ENCODE data around the gene FBXL20. TPM values are rescaled to one million over a fixed set of nuclear protein-coding genes. Genes with fewer than 3 reads are reported as not detected.

Gene FBXL20
- total and polyA plus RNA-seq, 4 donors = 1.6 to 8.4 (median 5.2) TPM

DNA sequence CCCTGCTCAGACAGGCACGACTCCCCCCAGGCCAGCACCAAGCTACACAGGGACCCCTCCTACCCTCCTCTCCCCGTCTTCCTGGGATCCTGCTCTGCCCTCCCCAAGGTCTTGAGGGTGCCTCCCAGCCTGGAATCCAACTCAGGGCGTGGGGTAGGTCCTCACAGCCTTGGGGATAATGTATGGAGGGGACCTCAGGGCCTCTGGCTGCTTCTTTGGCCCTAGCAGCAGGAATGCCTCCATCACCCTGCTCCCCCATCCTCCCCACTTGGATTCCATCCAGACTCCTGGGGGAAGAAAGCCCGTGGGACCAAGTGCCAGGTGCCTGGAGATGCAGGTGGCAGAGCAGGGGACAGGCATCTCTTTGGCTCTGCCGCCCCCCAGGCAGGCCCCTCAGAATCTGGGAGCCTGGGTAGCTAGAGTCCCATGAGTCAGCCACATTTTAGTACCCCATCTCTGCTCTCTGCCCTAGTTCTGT, 164.9 kb downstream of the FBXL20 start:
- TF ChIP-seq SP1 (IDR thresholded peaks at IDR 0.05) (no peak), FOXA2 (IDR thresholded peaks at IDR 0.05) (no peak), GABPA (IDR thresholded peaks at IDR 0.05 in 1 of 2, conservative IDR thresholded peaks at IDR 0.05 in 1 of 2) (no peak), RXRA (IDR thresholded peaks at IDR 0.05) (no peak), HNF4G (IDR thresholded peaks at IDR 0.05) (no peak), TAF1 (conservative IDR thresholded peaks at IDR 0.05) (no peak), YY1 (IDR thresholded peaks at IDR 0.05) (no peak), HNF4A (conservative IDR thresholded peaks at IDR 0.05) (no peak)
- TF ChIP-seq, protein P1, sequence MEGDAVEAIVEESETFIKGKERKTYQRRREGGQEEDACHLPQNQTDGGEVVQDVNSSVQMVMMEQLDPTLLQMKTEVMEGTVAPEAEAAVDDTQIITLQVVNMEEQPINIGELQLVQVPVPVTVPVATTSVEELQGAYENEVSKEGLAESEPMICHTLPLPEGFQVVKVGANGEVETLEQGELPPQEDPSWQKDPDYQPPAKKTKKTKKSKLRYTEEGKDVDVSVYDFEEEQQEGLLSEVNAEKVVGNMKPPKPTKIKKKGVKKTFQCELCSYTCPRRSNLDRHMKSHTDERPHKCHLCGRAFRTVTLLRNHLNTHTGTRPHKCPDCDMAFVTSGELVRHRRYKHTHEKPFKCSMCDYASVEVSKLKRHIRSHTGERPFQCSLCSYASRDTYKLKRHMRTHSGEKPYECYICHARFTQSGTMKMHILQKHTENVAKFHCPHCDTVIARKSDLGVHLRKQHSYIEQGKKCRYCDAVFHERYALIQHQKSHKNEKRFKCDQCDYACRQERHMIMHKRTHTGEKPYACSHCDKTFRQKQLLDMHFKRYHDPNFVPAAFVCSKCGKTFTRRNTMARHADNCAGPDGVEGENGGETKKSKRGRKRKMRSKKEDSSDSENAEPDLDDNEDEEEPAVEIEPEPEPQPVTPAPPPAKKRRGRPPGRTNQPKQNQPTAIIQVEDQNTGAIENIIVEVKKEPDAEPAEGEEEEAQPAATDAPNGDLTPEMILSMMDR (IDR thresholded peaks at IDR 0.05; ENCODE audit: low read depth, low read length, missing input control) = no peak
- TF ChIP-seq, protein P2, sequence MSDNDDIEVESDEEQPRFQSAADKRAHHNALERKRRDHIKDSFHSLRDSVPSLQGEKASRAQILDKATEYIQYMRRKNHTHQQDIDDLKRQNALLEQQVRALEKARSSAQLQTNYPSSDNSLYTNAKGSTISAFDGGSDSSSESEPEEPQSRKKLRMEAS (IDR thresholded peaks at IDR 0.05) = no peak
- TF ChIP-seq, protein P3, sequence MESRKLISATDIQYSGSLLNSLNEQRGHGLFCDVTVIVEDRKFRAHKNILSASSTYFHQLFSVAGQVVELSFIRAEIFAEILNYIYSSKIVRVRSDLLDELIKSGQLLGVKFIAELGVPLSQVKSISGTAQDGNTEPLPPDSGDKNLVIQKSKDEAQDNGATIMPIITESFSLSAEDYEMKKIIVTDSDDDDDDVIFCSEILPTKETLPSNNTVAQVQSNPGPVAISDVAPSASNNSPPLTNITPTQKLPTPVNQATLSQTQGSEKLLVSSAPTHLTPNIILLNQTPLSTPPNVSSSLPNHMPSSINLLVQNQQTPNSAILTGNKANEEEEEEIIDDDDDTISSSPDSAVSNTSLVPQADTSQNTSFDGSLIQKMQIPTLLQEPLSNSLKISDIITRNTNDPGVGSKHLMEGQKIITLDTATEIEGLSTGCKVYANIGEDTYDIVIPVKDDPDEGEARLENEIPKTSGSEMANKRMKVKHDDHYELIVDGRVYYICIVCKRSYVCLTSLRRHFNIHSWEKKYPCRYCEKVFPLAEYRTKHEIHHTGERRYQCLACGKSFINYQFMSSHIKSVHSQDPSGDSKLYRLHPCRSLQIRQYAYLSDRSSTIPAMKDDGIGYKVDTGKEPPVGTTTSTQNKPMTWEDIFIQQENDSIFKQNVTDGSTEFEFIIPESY (IDR thresholded peaks at IDR 0.05) = no peak
- TF ChIP-seq, protein P4, sequence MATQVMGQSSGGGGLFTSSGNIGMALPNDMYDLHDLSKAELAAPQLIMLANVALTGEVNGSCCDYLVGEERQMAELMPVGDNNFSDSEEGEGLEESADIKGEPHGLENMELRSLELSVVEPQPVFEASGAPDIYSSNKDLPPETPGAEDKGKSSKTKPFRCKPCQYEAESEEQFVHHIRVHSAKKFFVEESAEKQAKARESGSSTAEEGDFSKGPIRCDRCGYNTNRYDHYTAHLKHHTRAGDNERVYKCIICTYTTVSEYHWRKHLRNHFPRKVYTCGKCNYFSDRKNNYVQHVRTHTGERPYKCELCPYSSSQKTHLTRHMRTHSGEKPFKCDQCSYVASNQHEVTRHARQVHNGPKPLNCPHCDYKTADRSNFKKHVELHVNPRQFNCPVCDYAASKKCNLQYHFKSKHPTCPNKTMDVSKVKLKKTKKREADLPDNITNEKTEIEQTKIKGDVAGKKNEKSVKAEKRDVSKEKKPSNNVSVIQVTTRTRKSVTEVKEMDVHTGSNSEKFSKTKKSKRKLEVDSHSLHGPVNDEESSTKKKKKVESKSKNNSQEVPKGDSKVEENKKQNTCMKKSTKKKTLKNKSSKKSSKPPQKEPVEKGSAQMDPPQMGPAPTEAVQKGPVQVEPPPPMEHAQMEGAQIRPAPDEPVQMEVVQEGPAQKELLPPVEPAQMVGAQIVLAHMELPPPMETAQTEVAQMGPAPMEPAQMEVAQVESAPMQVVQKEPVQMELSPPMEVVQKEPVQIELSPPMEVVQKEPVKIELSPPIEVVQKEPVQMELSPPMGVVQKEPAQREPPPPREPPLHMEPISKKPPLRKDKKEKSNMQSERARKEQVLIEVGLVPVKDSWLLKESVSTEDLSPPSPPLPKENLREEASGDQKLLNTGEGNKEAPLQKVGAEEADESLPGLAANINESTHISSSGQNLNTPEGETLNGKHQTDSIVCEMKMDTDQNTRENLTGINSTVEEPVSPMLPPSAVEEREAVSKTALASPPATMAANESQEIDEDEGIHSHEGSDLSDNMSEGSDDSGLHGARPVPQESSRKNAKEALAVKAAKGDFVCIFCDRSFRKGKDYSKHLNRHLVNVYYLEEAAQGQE (IDR thresholded peaks at IDR 0.05) = no peak
- TF ChIP-seq, protein P5, sequence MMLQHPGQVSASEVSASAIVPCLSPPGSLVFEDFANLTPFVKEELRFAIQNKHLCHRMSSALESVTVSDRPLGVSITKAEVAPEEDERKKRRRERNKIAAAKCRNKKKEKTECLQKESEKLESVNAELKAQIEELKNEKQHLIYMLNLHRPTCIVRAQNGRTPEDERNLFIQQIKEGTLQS (IDR thresholded peaks at IDR 0.05) = no peak
- no peak overlapping the region for H3K9ac ChIP-seq (ENCODE audit: low read depth in 1 of 2, low read length in 2 of 2)
- H3K27me3 ChIP-seq (ENCODE audit: control insufficient read depth in 4 of 4, insufficient read depth in 4 of 4, low read length in 3 of 4) = peaks cover 0 to 5% (median 2%) of the 10 kb centered on the region in 4 donors
- 73% methylated on average over 5 of the region's 5 CpGs for WGBS
- H3K27ac ChIP-seq (ENCODE audit: low read depth in 1 of 2, low read length in 2 of 2) = no peak overlapping the region
- no peaks in the 10 kb centered on the region for H3K9me3 ChIP-seq (ENCODE audit: control insufficient read depth in 4 of 4, low read length in 3 of 4)
- DNase-seq (ENCODE audit: low spot score) = no peak
- peaks cover 0 to 14% (median 4%) of the 10 kb centered on the region in 4 donors for H3K4me1 ChIP-seq (ENCODE audit: control insufficient read depth in 4 of 4, insufficient read depth in 4 of 4, low read length in 3 of 4)
- no peak overlapping the region for H3K4me3 ChIP-seq (ENCODE audit: low read depth in 1 of 3, low read length in 3 of 3)
- H3K36me3 ChIP-seq (ENCODE audit: control insufficient read depth in 4 of 4, insufficient read depth in 3 of 4, low read depth in 1 of 4, low read length in 3 of 4) = no peaks in the 10 kb centered on the region

Measured in liver (tissue), 9 donors.